Fibroblast of lung (primary cell): Measurements from ENCODE around the gene PDE3A.

Experiments
- CTCF ChIP-seq, 2 donors: IDR thresholded peaks in 1 of 2; conservative IDR thresholded peaks in 1 of 2; 1 replicate in 1 of 2; 2 replicates in 1 of 2; pipeline ENCODE4 v1.5.1; 2011 to 2012; ENCODE audit warnings: low read length in 2 of 2, control low read depth in 1 of 2, inconsistent platforms in 1 of 2, low read depth in 1 of 2, mild to moderate bottlenecking in 1 of 2
- EZH2 ChIP-seq: IDR thresholded peaks from 2 replicates; pipeline ENCODE4 v1.5.1; 2012; ENCODE audit warnings: low read length, control low read depth, mild to moderate bottlenecking; ENCODE audit errors: missing control alignments

GRCh38 chr12:20475542-20475941 is 107.2 kb downstream of the PDE3A start:
- TF ChIP-seq CTCF (conservative IDR thresholded peaks at IDR 0.05 in 1 of 2, IDR thresholded peaks at IDR 0.05 in 1 of 2; ENCODE audit: low read depth in 1 of 2, low read length in 2 of 2) (no peak), EZH2 (no peak)
